ENCODE data around the gene NXPH3.

NXPH3 gene

DNA sequence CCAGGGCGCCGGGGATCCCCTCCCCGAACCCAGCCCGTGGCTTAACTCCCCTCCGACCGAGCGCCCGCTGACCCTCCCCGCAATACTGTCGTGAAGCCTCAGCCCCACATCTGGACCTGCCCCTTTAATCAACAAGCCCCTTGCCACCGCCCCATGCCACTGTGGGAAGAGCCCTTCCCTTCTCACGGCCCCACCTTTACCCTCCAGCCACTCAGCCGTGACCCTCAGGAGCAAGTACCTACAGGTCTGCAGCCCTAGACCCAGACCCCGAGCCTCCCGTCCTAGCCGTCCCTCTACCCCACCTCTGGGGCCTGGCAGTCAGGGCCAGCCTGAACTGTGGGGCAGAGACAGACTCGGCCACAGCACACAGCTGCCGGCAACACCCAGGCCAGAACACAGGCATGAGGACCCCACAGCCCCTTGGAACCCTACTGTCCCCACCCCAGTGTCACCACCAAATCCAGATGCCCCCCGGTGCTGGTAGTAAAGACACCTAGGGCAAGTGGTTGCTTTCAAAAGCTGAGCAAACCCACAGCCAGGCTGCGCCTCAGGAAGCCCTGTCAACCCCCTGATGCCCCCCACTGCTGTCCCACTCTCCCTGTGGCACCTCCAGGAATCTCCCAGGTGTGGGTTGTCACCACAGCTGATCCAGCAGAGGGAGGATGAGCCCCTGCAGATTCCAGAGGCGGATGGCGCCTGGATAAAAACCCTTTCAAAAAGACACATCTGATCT, 1.4 kb downstream of the NXPH3 start:
- no peak for DNase-seq

- no peak for DNase-seq
Measured at GRCh38 chr17:49577650-49577934, 1.9 kb downstream of the NXPH3 start.

- no peak for DNase-seq
Measured at GRCh38 chr17:49577963-49578362, 2.3 kb downstream of the NXPH3 start.

DNA sequence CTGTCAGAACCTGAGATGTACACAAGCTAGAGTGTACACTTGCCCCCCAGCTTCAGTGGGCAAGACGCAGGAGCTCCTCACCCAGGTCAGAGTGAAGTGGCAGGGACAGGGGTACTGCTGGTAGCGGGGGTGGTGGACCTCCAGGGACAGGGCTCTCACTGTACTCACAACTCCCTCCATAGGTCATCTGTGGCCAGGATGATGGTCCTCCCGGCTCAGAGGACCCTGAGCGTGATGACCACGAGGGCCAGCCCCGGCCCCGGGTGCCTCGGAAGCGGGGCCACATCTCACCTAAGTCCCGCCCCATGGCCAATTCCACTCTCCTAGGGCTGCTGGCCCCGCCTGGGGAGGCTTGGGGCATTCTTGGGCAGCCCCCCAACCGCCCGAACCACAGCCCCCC, 2.7 kb downstream of the NXPH3 start:
- no peak for DNase-seq

- DNase-seq = no peak
Measured at GRCh38 chr17:49578952-49579500, 3.4 kb downstream of the NXPH3 start.

DNA sequence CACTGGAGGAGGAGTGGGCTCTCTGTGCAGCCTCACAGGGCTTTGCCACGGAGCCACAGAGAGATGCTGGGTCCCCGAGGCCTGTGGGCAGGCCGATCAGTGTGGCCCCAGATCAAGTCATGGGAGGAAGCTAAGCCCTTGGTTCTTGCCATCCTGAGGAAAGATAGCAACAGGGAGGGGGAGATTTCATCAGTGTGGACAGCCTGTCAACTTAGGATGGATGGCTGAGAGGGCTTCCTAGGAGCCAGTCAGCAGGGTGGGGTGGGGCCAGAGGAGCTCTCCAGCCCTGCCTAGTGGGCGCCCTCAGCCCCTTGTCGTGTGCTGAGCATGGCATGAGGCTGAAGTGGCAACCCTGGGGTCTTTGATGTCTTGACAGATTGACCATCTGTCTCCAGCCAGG, 3.9 kb downstream of the NXPH3 start:
- no peak for DNase-seq

DNA sequence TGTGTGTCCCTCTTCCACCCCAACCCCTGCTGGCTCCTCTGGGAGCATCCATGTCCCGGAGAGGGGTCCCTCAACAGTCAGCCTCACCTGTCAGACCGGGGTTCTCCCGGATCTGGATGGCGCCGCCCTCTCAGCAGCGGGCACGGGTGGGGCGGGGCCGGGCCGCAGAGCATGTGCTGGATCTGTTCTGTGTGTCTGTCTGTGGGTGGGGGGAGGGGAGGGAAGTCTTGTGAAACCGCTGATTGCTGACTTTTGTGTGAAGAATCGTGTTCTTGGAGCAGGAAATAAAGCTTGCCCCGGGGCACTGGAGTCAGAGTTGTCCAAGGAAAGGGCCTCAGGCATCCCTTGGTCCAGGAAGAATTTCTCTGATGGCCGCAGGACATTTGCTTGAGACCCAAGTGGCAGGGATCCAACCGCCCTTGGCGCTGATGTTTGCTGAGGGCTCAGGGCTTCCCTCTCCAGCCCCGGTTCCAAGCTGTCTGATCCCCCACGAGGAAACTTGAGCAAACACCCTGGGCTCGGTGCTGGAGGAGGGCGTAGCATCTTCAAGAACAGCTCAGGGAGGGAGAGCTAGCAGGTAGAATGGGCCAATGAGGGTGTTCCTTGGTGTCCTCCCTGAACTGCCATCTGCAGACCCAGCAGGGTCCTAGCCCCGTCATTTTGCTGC, 4.5 kb downstream of the NXPH3 start:
- no peak for DNase-seq

DNA sequence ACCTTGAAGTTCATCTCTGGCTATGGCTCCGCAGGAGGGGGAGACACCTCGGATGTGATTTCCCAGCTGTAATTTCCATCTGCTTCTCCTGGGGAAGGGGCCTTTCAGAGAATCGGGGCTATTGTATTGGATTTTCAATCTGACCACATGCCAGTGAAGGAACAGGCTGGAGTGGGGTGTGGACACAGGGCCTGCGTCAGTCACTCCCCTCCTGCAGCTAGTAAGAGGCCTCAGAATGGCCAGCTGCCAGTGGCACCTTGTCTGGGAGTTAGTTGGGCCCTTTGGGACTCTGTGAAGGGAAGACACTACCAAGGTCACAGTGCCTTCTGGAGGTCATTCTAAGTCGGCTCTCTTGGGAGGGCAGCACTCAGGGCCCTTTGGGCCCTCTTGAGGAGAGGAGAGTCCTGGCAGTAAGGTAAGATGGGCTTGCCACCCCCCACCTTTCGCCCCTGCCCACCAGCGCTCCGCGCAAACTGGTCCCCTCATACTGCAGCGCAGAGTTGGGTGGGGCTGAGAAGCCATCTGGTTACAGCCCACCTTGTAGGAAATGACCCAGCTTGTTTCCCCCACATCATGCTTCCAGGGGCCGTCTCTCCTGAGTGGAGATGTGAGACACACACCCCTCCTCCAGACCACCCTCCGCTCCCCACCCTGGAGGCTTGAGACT, 5.4 kb downstream of the NXPH3 start:
- no peak for DNase-seq

DNA sequence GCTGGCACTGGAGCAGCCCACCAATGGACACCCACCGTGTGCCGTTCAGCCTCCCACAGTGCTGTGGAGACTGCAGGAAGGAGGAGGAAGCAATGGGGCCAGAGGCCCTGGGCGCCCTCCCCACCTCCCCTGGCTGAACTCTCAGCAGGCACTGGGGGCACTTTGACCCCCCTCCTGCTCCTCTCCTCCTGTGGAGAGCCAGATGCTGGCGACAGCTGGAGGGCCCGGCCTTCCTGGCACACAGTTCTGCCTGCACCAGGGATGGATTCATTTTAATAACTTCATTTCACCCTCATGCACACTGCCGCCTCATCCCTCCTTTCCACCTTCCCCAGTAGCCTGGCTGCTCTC, 6.0 kb downstream of the NXPH3 start:
- no peak for DNase-seq

- DNase-seq = no peak
Measured at GRCh38 chr17:49582055-49582722, 6.5 kb downstream of the NXPH3 start.

DNA sequence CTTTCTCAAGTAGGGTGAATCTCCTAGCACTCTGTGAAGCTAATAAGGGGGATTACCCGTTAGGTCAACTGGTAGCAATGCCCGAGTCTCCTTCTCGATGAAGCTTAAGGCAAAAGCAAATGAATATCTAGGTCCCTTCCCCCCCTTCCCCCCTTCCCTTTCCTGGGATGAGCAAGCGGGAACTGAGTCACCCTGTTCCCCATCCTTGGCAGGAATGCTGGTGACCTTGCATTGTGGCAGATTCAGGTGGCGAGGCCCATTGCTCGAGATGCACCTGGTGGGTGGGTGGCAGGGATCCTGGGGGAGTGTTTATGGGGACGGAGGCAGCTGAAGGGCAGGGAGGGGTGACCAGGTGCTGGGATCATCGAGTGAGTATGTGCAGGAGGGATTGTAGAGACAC, 7.1 kb downstream of the NXPH3 start:
- no peak for DNase-seq

- no peak for DNase-seq
Measured at GRCh38 chr17:49583226-49583625, 7.6 kb downstream of the NXPH3 start.

DNA sequence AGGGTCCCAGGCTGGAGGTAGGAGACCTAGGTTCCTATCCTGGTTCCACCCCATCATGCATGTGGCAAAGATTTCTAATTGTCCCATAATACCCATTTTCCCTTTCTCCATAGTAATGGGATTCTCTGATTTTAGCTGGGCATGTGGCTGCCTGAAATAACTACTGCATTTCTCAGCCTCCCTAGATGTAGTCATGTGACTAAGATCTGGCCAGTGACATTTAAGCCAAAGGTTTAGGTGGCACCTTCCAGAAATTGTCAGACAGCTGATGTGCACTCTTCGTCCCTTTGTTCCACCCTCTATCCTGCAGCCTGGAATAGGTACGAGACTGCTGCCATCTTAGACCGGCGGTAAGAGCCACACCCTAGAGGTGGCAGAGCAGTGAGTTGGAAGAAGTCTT, 8.2 kb downstream of the NXPH3 start:
- DNase-seq = no peak

DNA sequence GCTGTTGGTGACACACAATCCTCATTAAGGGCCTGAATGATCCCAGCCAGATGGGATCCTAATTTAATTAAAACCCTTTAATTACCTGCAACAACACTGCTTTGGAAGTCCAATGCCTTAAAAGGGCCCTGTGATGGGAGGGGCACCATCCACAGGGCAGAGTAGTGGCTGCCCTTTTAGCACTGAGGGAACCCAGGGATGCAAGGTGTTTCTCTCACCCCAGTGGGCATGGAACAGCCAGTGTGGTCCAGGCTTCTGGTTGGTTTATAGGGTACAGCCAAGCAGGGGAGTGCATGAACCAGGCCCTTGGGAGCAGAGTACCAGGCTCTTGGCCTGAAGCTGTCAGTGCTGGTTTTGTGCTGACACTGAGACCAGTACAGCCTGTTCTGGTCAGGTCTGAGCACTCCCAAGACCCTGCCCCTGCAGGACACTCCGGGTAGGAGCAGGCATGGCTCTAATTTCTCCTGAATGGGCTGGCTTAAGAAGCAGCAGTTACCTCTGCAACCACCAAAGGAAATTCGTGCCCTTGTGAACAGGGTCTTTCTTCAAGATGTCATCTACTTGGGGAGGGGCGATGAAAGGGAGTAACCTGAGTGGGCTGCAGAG, 9.9 kb downstream of the NXPH3 start:
- DNase-seq = no peak

DNA sequence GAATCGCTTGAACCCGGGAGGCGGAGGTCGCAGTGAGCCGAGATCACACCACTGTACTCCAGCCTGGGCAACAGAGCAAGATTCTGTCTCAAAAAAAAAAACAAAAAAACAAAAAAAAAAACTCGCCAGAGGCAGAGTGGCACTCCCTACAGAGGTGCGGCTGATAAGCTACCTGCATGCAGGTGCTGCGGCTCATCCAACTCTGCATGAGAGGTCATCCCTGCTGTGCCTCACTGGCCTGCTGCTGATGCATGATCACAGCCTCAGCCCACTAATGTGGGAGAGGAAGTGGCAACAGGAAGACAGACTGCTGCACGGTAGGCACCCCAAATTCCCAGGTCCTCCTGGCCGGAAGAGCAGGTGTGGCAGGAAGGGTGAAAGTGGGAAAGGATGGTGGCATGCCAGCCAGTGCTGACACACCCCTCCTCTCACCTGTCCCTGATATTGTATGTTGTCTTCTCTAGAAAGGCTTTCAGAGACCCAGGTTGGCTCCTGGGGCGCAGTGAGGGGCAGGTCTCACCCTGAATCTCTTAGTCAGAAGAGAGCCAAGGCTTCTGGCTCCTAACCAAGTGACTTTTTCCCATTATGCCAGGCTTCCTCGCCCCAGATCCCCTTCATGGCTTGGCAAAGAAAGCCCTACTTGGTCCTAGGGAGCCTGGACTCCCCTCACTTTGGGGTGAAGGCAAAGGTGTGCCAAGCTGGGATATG, 11.8 kb downstream of the NXPH3 start:
- no peak for DNase-seq

DNA sequence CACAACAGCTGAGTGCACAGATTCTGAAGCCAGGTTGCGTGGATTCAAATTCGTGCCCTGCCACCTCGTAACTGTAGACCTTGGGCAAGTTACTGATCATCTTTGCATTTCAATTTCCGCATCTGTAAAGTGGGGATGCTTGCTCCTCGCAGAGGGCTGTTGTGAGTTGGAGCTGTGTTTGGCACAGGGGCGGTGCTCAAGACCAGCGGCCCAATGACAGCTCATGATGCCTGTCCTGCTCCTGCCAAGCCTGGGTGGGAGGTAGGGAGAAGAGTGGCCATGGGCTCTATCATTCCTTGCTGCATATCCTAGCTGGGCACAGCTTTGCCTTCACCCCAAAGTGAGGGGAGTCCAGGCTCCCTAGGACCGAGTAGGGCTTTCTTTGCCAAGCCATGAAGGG, 12.6 kb downstream of the NXPH3 start:
- DNase-seq = no peak

GRCh38 chr17:49588726-49589576, 13.3 kb downstream of the NXPH3 start:
- no peak for DNase-seq

GRCh38 chr17:49589577-49589927, 13.9 kb downstream of the NXPH3 start:
- DNase-seq = no peak

DNA sequence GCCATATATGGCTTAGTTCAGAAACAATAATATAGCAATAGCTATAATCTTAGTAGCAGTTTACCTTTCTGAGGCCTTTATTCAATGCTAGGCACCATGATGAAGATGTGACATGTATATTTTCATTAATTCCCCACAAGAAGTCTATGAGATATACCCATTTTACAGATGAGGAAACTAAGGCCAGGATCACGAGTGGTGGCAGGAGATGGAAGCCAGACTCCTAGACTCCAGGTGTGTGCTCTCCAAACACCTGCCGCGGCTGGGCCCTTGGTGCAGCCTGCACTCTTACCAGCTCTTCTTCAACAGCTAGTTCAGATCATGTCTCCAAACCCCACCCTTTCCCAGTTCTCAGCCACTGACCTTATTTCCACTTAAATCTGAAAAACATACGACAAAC, 15.2 kb downstream of the NXPH3 start:
- DNase-seq = no peak

DNA sequence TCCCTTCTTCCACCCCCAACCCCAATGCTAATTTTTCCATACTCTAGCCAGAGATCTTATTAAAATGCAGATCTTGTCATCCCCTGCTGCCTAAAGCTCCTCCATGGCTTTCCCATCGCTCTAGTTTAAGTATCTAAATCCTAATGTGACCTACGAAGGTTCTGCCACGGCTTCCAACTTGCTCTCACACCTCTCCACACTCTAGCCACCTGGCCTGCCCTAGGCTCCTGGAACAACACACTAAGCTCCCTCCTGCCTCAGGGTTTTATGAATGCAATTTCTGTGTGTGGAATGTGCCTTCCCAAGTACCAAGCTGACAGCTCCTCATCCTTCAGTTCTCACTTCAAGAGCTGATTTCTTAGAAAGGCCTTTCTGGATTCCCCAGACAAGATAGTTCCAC, 16.6 kb downstream of the NXPH3 start:
- no peak for DNase-seq

GRCh38 chr17:49595328-49595727, 19.7 kb downstream of the NXPH3 start:
- no peak for DNase-seq

- no peak for DNase-seq
Measured at GRCh38 chr17:49595980-49596379, 20.3 kb downstream of the NXPH3 start.
